NB4 (cell line): ENCODE results near the gene DKK3.

Source experiments
- MYC ChIP-seq: IDR thresholded peaks from 2 replicates; pipeline ENCODE4 v1.6.1; 2011; ENCODE audit warnings: low read depth, low read length
- POLR2A ChIP-seq: IDR thresholded peaks from 2 replicates; pipeline ENCODE4 v1.6.1; 2011; ENCODE audit warnings: mild to moderate bottlenecking; ENCODE audit not compliant: insufficient read length; ENCODE audit errors: extremely low read depth
- TF ChIP-seq, protein P1 (sequence below): IDR thresholded peaks from one replicate; pipeline ENCODE4 v1.5.1; 2012; ENCODE audit warnings: low read depth, low read length

DNA sequence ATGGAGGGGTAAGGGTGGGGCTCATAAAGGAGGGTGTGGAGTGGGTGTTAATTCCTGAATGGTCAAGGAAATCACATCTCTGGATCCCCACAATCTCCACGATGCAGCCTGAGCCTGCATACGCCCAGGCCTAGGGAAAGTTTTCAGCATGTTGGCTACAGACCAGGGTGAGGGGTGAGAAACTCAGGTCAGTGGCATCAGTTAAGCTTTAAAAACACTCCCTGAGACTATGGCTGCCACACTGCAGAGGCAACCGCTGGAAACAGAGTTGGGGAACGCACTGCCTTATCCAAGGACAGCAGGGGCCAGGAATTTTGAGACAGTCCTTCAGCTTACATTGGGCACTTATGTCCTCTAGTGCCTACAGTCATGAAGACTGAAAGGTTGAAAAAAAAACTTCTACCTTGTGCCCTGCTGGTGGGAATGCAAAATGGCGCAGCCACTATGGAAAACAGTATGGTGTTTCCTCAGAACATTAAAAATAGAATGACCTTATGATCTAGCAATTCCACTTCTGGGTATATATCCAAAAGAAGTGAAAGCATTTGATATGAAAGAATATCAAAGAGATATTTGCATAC lies 19.7 kb downstream of the DKK3 start:
- TF ChIP-seq, protein P1, sequence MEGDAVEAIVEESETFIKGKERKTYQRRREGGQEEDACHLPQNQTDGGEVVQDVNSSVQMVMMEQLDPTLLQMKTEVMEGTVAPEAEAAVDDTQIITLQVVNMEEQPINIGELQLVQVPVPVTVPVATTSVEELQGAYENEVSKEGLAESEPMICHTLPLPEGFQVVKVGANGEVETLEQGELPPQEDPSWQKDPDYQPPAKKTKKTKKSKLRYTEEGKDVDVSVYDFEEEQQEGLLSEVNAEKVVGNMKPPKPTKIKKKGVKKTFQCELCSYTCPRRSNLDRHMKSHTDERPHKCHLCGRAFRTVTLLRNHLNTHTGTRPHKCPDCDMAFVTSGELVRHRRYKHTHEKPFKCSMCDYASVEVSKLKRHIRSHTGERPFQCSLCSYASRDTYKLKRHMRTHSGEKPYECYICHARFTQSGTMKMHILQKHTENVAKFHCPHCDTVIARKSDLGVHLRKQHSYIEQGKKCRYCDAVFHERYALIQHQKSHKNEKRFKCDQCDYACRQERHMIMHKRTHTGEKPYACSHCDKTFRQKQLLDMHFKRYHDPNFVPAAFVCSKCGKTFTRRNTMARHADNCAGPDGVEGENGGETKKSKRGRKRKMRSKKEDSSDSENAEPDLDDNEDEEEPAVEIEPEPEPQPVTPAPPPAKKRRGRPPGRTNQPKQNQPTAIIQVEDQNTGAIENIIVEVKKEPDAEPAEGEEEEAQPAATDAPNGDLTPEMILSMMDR: no peak
- TF ChIP-seq POLR2A (no peak), MYC (no peak)
